GM12878 (cell line): ENCODE data around the gene FUT8. TPM values are rescaled to one million over a fixed set of nuclear protein-coding genes. Genes with fewer than 3 reads are reported as not detected.

Experiments used
- ATAC-seq: fragments of 200-7000 bp; cut with Tn5 transposase; 3 replicates; pipeline ENCODE4 v1.9.1; 2020; ENCODE audit warnings: mild to moderate bottlenecking, moderate library complexity
- BruUV-seq: library from RNA; stranded (reverse); fragments of 400-500 nt; replicated peaks from 2 replicates; lab custom pipeline; 2021; lab: Mats Ljungman, UMichigan
- CTCF ChIA-PET: fragments of 300-600 bp; sonication (Branson Sonifier 250); formaldehyde crosslinking; extraction: SDS; loops from one replicate; lab custom pipeline; 2021; ENCODE audit warnings: inconsistent platforms; lab: Yijun Ruan, JAX
- POLR2A ChIA-PET: fragments of 350-600 bp; formaldehyde crosslinking; extraction: SDS; loops from one replicate; lab custom pipeline; 2021; ENCODE audit warnings: inconsistent platforms; lab: Charles Lee
- RAD21 ChIA-PET: fragments of 300-600 bp; sonication (Branson Sonifier 250); formaldehyde crosslinking; loops from one replicate; lab custom pipeline; 2023; ENCODE audit warnings: antibody characterized with exemption; ENCODE audit not compliant: unreplicated experiment; lab: Charles Lee
- SMC1A ChIA-PET: fragments of 300-600 bp; sonication (Branson Sonifier 250); formaldehyde crosslinking; loops from one replicate; lab custom pipeline; 2023; ENCODE audit not compliant: unreplicated experiment, uncharacterized antibody; lab: Charles Lee
- DNase-seq: peaks from one replicate; pipeline ENCODE4 v3.0.0-alpha.2; 2011; ENCODE audit warnings: low read depth, low spot score
- FAIRE-seq: peaks from 3 replicates; lab custom pipeline; 2011; peaks lifted over from hg19 to GRCh38; lab: Jason Lieb, UNC
- H2AFZ ChIP-seq: 2 replicates; pipeline ENCODE4 v1.6.0; 2011; ENCODE audit warnings: low read depth, low read length, control low read depth; ENCODE audit not compliant: control insufficient read depth
- H3K27ac ChIP-seq: 2 replicates; pipeline ENCODE4 v1.5.1; 2011; ENCODE audit warnings: control low read depth; ENCODE audit not compliant: control insufficient read depth, insufficient read depth
- H3K27me3 ChIP-seq, 2 experiments: replicated peaks in 1 of 2; 2 replicates each; pipeline versions ENCODE4 v1.6.0 to v1.6.1; 2011; ENCODE audit warnings: low read length in 1 of 2; ENCODE audit not compliant: control insufficient read depth in 2 of 2, insufficient read depth in 2 of 2
- H3K36me3 ChIP-seq, 2 experiments: 2 replicates each; pipeline ENCODE4 v1.5.1; 2011; ENCODE audit warnings: low read length in 1 of 2; ENCODE audit not compliant: control insufficient read depth in 2 of 2, insufficient read depth in 2 of 2
- H3K4me1 ChIP-seq: 2 replicates; pipeline ENCODE4 v1.6.1; 2011; ENCODE audit warnings: mild to moderate bottlenecking, low read length, moderate library complexity, mixed read lengths; ENCODE audit not compliant: control insufficient read depth, insufficient read depth
- H3K4me2 ChIP-seq: 2 replicates; pipeline ENCODE4 v1.6.0; 2011; ENCODE audit warnings: control low read depth; ENCODE audit not compliant: control insufficient read depth, insufficient read depth
- H3K4me3 ChIP-seq: fragments of 200-600 bp; sonication (generic); 2 replicates; pipeline ENCODE4 v1.5.1; 2016
- H3K79me2 ChIP-seq: 2 replicates; pipeline ENCODE4 v1.6.0; 2011; ENCODE audit warnings: low read length; ENCODE audit not compliant: control insufficient read depth, insufficient read depth
- H3K9ac ChIP-seq: 2 replicates; pipeline ENCODE4 v1.8.0; 2011; ENCODE audit warnings: low read length, control low read depth, mixed read lengths; ENCODE audit not compliant: control insufficient read depth, insufficient read depth
- H3K9me3 ChIP-seq: replicated peaks from 3 replicates; pipeline ENCODE4 v1.5.1; 2011; ENCODE audit warnings: mild to moderate bottlenecking, low read length; ENCODE audit not compliant: control insufficient read depth, insufficient read depth
- H4K20me1 ChIP-seq: 2 replicates; pipeline ENCODE4 v1.6.0; 2011; ENCODE audit not compliant: control insufficient read depth, insufficient read depth
- BACH1 ChIP-seq: fragments of 450-650 bp; IDR thresholded peaks from 2 replicates; pipeline ENCODE4 v1.6.1; 2017; ENCODE audit warnings: mild to moderate bottlenecking, borderline replicate concordance
- BMI1 ChIP-seq: fragments of 450-650 bp; IDR thresholded peaks from 2 replicates; pipeline ENCODE4 v1.6.1; 2016; ENCODE audit warnings: mild to moderate bottlenecking, moderate library complexity, borderline replicate concordance
- CTCF ChIP-seq, 3 experiments: IDR thresholded peaks in 2 of 3; conservative IDR thresholded peaks in 1 of 3; 2 replicates each; pipeline ENCODE4 v1.5.1; 2011; ENCODE audit warnings: low read depth in 3 of 3, low read length in 3 of 3, mild to moderate bottlenecking in 3 of 3, control low read depth in 2 of 3, moderate library complexity in 2 of 3, inconsistent platforms in 1 of 3, mixed read lengths in 1 of 3; ENCODE audit not compliant: control insufficient read depth in 2 of 3, insufficient read depth in 1 of 3; ENCODE audit errors: extremely low read depth in 1 of 3
- FOXM1 ChIP-seq: IDR thresholded peaks from 2 replicates; pipeline ENCODE4 v1.6.1; 2012; ENCODE audit warnings: low read depth, mild to moderate bottlenecking, inconsistent platforms, low read length, moderate library complexity
- IKZF1 ChIP-seq: fragments of 450-650 bp; conservative IDR thresholded peaks from 2 replicates; pipeline ENCODE4 v1.6.1; 2017; ENCODE audit warnings: antibody characterized with exemption, mild to moderate bottlenecking
- JUNB ChIP-seq: IDR thresholded peaks from 2 replicates; pipeline ENCODE4 v1.6.1; 2016; ENCODE audit warnings: antibody characterized with exemption, mild to moderate bottlenecking
- RAD21 ChIP-seq: IDR thresholded peaks from 2 replicates; pipeline ENCODE4 v1.6.1; 2011; ENCODE audit warnings: mild to moderate bottlenecking, low read depth, low read length, moderate library complexity; ENCODE audit not compliant: insufficient read depth
- RCOR1 ChIP-seq: conservative IDR thresholded peaks from 2 replicates; pipeline ENCODE4 v1.6.1; 2012; ENCODE audit warnings: low read depth, low read length, improper control_type of control experiment
- RUNX3 ChIP-seq: IDR thresholded peaks from 2 replicates; pipeline ENCODE4 v1.6.1; 2012; ENCODE audit warnings: low read length, inconsistent platforms
- SMC3 ChIP-seq: IDR thresholded peaks from 2 replicates; pipeline ENCODE4 v1.6.1; 2011; ENCODE audit warnings: low read length, improper control_type of control experiment, borderline replicate concordance
- STAT3 ChIP-seq: IDR thresholded peaks from 2 replicates; pipeline ENCODE4 v1.6.1; 2011; ENCODE audit warnings: low read depth, low read length, improper control_type of control experiment
- TCF12 ChIP-seq: IDR thresholded peaks from 2 replicates; pipeline ENCODE4 v1.6.1; 2011; ENCODE audit warnings: low read depth, mild to moderate bottlenecking, low read length
- ZNF217 ChIP-seq: fragments of 450-650 bp; IDR thresholded peaks from 2 replicates; pipeline ENCODE4 v1.6.1; 2017; ENCODE audit warnings: antibody characterized with exemption, mild to moderate bottlenecking
- WGBS: methylation state at CpG from one replicate; pipeline ENCODE4 v1.1.6; 2016; ENCODE audit warnings: low lambda C conversion rate; ENCODE audit not compliant: insufficient replicate concordance, insufficient coverage; ENCODE audit errors: missing lambda C conversion rate; 5-methylcytosine and 5-hydroxymethylcytosine counted together
- in situ Hi-C: fragments of 300-500 bp; cut with MboI; formaldehyde crosslinking; loops from 9 replicates; pipeline ENCODE4 v1.14.3; 2018; ENCODE audit warnings: mixed read lengths
- intact Hi-C: fragments of 100-400 bp; cut with micrococcal nuclease; formaldehyde crosslinking; loops from one replicate; pipeline ENCODE4 v1.14.2; 2022; ENCODE audit not compliant: unreplicated experiment
- polyA plus RNA-seq, 11 experiments: library from polyadenylated mRNA; depleted of rRNA in 4 of 11; unstranded in 6 of 11; stranded (reverse) in 5 of 11; fragments of >200 nt; fragmentation: Nextera tagmentation in 4 of 11; fragmentation: Illumina TruSeq in 1 of 11; extraction: Ambion mirVana in 4 of 11; extraction: Trizol in 1 of 11; gene quantifications; 1 replicate in 1 of 11; 2 replicates in 10 of 11; pipeline versions ENCODE4 v1.2.1 to v1.2.3, GENCODE V29; 2011 to 2016; ENCODE audit warnings: inconsistent platforms in 2 of 11, missing spikeins in 2 of 11, low read depth in 1 of 11
- total RNA-seq, 4 experiments: library from RNA; depleted of rRNA in 3 of 4; stranded (reverse); fragments of >200 nt in 3 of 4; fragmentation: Illumina TruSeq in 1 of 4; extraction: Trizol in 1 of 4; gene quantifications; 2 replicates each; pipeline versions ENCODE4 v1.2.1 to v1.2.3, GENCODE V29; 2013 to 2021

The FUT8 gene
- total and polyA plus RNA-seq, 10 of the 15 experiments (the other 5 are each of a cell fraction or from before 2014, with no cell fraction given), result 21.3 to 106 (median 66.3) TPM

GRCh38 chr14:65413739-65414045, 1.2 kb downstream of the FUT8 start:
- ATAC-seq (no peak), FAIRE-seq (no peak), DNase-seq (no peak)
- Histone ChIP-seq H3K36me3 (no peaks in the 10 kb centered on the region; a peak in 1 of 4 replicates), H3K9me3 (no peaks in the 10 kb centered on the region; the same call in 2 of the 3 replicates), H2AFZ (peak overlapping the region; percentile 81), H3K9ac (peak overlapping the region; percentile 84), H3K27ac (peak overlapping the region; percentile 88), H3K79me2 (peaks cover 76% of the 10 kb centered on the region), H3K4me3 (peak overlapping the region; percentile 97), H4K20me1 (no peaks in the 10 kb centered on the region), H3K4me1 (no peaks in the 10 kb centered on the region), H3K27me3 (no peaks in the 10 kb centered on the region), H3K4me2 (peak overlapping the region; percentile 83)
- TF ChIP-seq BACH1 (0 out of 2 replicates have a peak, but pooled peaks have one; percentile 1), TCF12 (no peak), IKZF1 (no peak)
- RAD21 ChIA-PET, result interaction anchor here (0.6 to 7.6 kb wide), 21 partner anchors 11 to 427 kb away, joined by 3 to 287 read pairs (median 4); partner anchors contain the start of gene FNTB
- POLR2A ChIA-PET, result interaction anchor here (0.5 to 3.2 kb wide), 8 partner anchors 46 to 153 kb away, joined by 3 to 12 read pairs (median 4); no protein-coding TSS in a partner anchor
- in situ Hi-C loops, result loop anchor here (5.0 to 10.0 kb wide), 2 partner anchors 544 to 661 kb away; no protein-coding TSS in a partner anchor
- no TSS peak for BruUV-seq
- 0% methylated on average over 6 of the region's 6 CpGs for WGBS
- SMC1A ChIA-PET, result interaction anchor here (0.6 to 11.4 kb wide), 24 partner anchors 11 to 416 kb away, joined by 3 to 288 read pairs (median 5); no protein-coding TSS in a partner anchor
- CTCF ChIA-PET, result interaction anchor here (0.5 to 10.0 kb wide), 23 partner anchors 20 to 545 kb away, joined by 3 to 323 read pairs (median 6); no protein-coding TSS in a partner anchor
- intact Hi-C loops, result loop anchor here (2.0 to 10.0 kb wide), 7 partner anchors 57 to 659 kb away; no protein-coding TSS in a partner anchor

GRCh38 chr14:65414961-65415589, 2.5 kb downstream of the FUT8 start:
- DNase-seq (no peak), FAIRE-seq (no peak), ATAC-seq (no peak)
- no peaks in the 10 kb centered on the region; a peak in 1 of 4 replicates for H3K36me3 ChIP-seq
- no peaks in the 10 kb centered on the region; the same call in 2 of the 3 replicates for H3K9me3 ChIP-seq
- peak overlapping the region; percentile 97 for H3K4me3 ChIP-seq
- no peaks in the 10 kb centered on the region for H4K20me1 ChIP-seq
- peak overlapping the region; percentile 41; the same call in 1 of the 2 replicates for H3K27ac ChIP-seq
- no peaks in the 10 kb centered on the region for H3K4me1 ChIP-seq
- ChIA-PET SMC1A (interaction anchor here (0.6 to 11.4 kb wide), 101 partner anchors 9 to 657 kb away, joined by 3 to 288 read pairs (median 5); no protein-coding TSS in a partner anchor), RAD21 (interaction anchor here (0.6 to 7.6 kb wide), 102 partner anchors 9 to 1871 kb away, joined by 3 to 287 read pairs (median 5); partner anchors contain the start of genes CHURC1 and FNTB), CTCF (interaction anchor here (0.5 to 10.0 kb wide), 94 partner anchors 9 to 980 kb away, joined by 3 to 323 read pairs (median 5); partner anchors contain the start of gene FNTB), POLR2A (interaction anchor here (0.6 to 3.2 kb wide), 14 partner anchors 9 to 520 kb away, joined by 3 to 12 read pairs (median 3); no protein-coding TSS in a partner anchor)
- no peaks in the 10 kb centered on the region for H3K27me3 ChIP-seq
- H3K79me2 ChIP-seq, result peaks cover 86% of the 10 kb centered on the region
- WGBS, result 37% methylated on average over 3 of the region's 3 CpGs
- peak overlapping the region; percentile 84; the same call in 1 of the 2 replicates for H3K9ac ChIP-seq
- TSS peak; percentile 39 for BruUV-seq
- intact Hi-C loops (loop anchor here (1.0 to 10.0 kb wide), 9 partner anchors 62 to 657 kb away; no protein-coding TSS in a partner anchor), in situ Hi-C loops (loop anchor here (5.0 to 10.0 kb wide), 2 partner anchors 542 to 660 kb away; no protein-coding TSS in a partner anchor)
- H2AFZ ChIP-seq, result no peak overlapping the region
- H3K4me2 ChIP-seq, result peak overlapping the region; percentile 83
- TF ChIP-seq CTCF (IDR thresholded peaks at IDR 0.05 in 2 of 3, conservative IDR thresholded peaks at IDR 0.05 in 1 of 3; ENCODE audit: control insufficient read depth in 2 of 3, extremely low read depth in 1 of 3, insufficient read depth in 1 of 3, low read depth in 3 of 3, low read length in 3 of 3) (peak; percentile 40 to 67 (median 60); a peak in 5 of 6 replicates), STAT3 (no peak), SMC3 (peak; percentile 66; the same call in 1 of the 2 replicates), BMI1 (no peak), JUNB (no peak), RUNX3 (0 out of 2 replicates have a peak, but pooled peaks have one; percentile 11), RAD21 (peak; percentile 91), FOXM1 (0 out of 2 replicates have a peak, but pooled peaks have one; percentile 29), RCOR1 (no peak), ZNF217 (no peak)
